HEK293 (cell line): ENCODE data around the gene TYW5.

Experiments used
- CTCF ChIP-seq: fragments of 450-650 bp; formaldehyde crosslinking; IDR thresholded peaks from 2 replicates; pipeline ENCODE4 v1.5.1; 2016; ENCODE audit warnings: missing biosample characterization, missing genetic modification characterization
- GLIS1 ChIP-seq: fragments of 450-650 bp; formaldehyde crosslinking; IDR thresholded peaks from 2 replicates; pipeline ENCODE4 v1.5.1; 2016; ENCODE audit warnings: missing biosample characterization, missing genetic modification characterization
- OVOL3 ChIP-seq: fragments of 450-650 bp; formaldehyde crosslinking; IDR thresholded peaks from 2 replicates; pipeline ENCODE4 v1.5.1; 2016; ENCODE audit warnings: missing biosample characterization, missing genetic modification characterization
- WT1 ChIP-seq: fragments of 450-650 bp; formaldehyde crosslinking; IDR thresholded peaks from 2 replicates; pipeline ENCODE4 v1.5.1; 2016; ENCODE audit warnings: missing biosample characterization, missing genetic modification characterization
- ZBTB20 ChIP-seq: fragments of 450-650 bp; formaldehyde crosslinking; IDR thresholded peaks from 2 replicates; pipeline ENCODE4 v1.5.1; 2016; ENCODE audit warnings: missing biosample characterization, missing genetic modification characterization
- ZBTB6 ChIP-seq: fragments of 450-650 bp; formaldehyde crosslinking; IDR thresholded peaks from 2 replicates; pipeline ENCODE4 v1.5.1; 2017; ENCODE audit warnings: missing biosample characterization, missing genetic modification characterization
- ZNF146 ChIP-seq: fragments of 450-650 bp; formaldehyde crosslinking; IDR thresholded peaks from 2 replicates; pipeline ENCODE4 v1.5.1; 2016; ENCODE audit warnings: missing biosample characterization, missing genetic modification characterization
- ZNF18 ChIP-seq: fragments of 450-650 bp; formaldehyde crosslinking; IDR thresholded peaks from 2 replicates; pipeline ENCODE4 v1.5.1; 2016; ENCODE audit warnings: missing biosample characterization, missing genetic modification characterization
- ZNF202 ChIP-seq: fragments of 450-650 bp; formaldehyde crosslinking; IDR thresholded peaks from 2 replicates; pipeline ENCODE4 v1.5.1; 2016; ENCODE audit warnings: missing biosample characterization, missing genetic modification characterization, borderline replicate concordance
- ZNF223 ChIP-seq: fragments of 450-650 bp; formaldehyde crosslinking; IDR thresholded peaks from 2 replicates; pipeline ENCODE4 v1.5.1; 2016; ENCODE audit warnings: missing biosample characterization, missing genetic modification characterization
- ZNF23 ChIP-seq: fragments of 450-650 bp; formaldehyde crosslinking; IDR thresholded peaks from 2 replicates; pipeline ENCODE4 v1.5.1; 2016; ENCODE audit warnings: missing biosample characterization, missing genetic modification characterization, borderline replicate concordance
- ZNF280C ChIP-seq: fragments of 450-650 bp; formaldehyde crosslinking; IDR thresholded peaks from 2 replicates; pipeline ENCODE4 v1.5.1; 2016; ENCODE audit warnings: missing biosample characterization, missing genetic modification characterization
- ZNF335 ChIP-seq: fragments of 450-650 bp; formaldehyde crosslinking; conservative IDR thresholded peaks from 2 replicates; pipeline ENCODE4 v1.5.1; 2016; ENCODE audit warnings: missing biosample characterization, missing genetic modification characterization
- ZNF37A ChIP-seq: fragments of 450-650 bp; IDR thresholded peaks from 2 replicates; pipeline ENCODE4 v1.5.1; 2018; ENCODE audit warnings: missing biosample characterization, missing genetic modification characterization
- ZNF521 ChIP-seq: fragments of 450-650 bp; formaldehyde crosslinking; IDR thresholded peaks from 2 replicates; pipeline ENCODE4 v1.5.1; 2017; ENCODE audit warnings: missing biosample characterization, mild to moderate bottlenecking, missing genetic modification characterization
- ZNF561 ChIP-seq: fragments of 450-650 bp; IDR thresholded peaks from 2 replicates; pipeline ENCODE4 v1.5.1; 2018; ENCODE audit warnings: missing biosample characterization, missing genetic modification characterization, borderline replicate concordance
- ZNF571 ChIP-seq: fragments of 450-650 bp; formaldehyde crosslinking; IDR thresholded peaks from 2 replicates; pipeline ENCODE4 v1.5.0; 2017; ENCODE audit warnings: missing biosample characterization, missing genetic modification characterization
- ZNF580 ChIP-seq: fragments of 450-650 bp; formaldehyde crosslinking; IDR thresholded peaks from 2 replicates; pipeline ENCODE4 v1.5.1; 2016; ENCODE audit warnings: missing biosample characterization, missing genetic modification characterization
- ZNF585B ChIP-seq: fragments of 450-650 bp; formaldehyde crosslinking; IDR thresholded peaks from 2 replicates; pipeline ENCODE4 v1.5.1; 2016; ENCODE audit warnings: missing biosample characterization, missing genetic modification characterization
- ZNF600 ChIP-seq: fragments of 450-650 bp; formaldehyde crosslinking; IDR thresholded peaks from 2 replicates; pipeline ENCODE4 v1.5.1; 2016; ENCODE audit warnings: missing biosample characterization, missing genetic modification characterization
- ZNF670 ChIP-seq: fragments of 450-650 bp; formaldehyde crosslinking; IDR thresholded peaks from 2 replicates; pipeline ENCODE4 v1.5.1; 2016; ENCODE audit warnings: missing biosample characterization, missing genetic modification characterization, low read depth
- ZNF677 ChIP-seq: fragments of 450-650 bp; IDR thresholded peaks from 2 replicates; pipeline ENCODE4 v1.5.0; 2018; ENCODE audit warnings: missing biosample characterization, mild to moderate bottlenecking, missing genetic modification characterization, moderate library complexity
- ZNF701 ChIP-seq: fragments of 450-650 bp; formaldehyde crosslinking; IDR thresholded peaks from 2 replicates; pipeline ENCODE4 v1.5.1; 2016; ENCODE audit warnings: missing biosample characterization, missing genetic modification characterization
- ZNF791 ChIP-seq: fragments of 450-650 bp; formaldehyde crosslinking; IDR thresholded peaks from 2 replicates; pipeline ENCODE4 v1.5.1; 2016; ENCODE audit warnings: missing biosample characterization, missing genetic modification characterization
- TF ChIP-seq, protein P1 (sequence below): fragments of 450-650 bp; formaldehyde crosslinking; conservative IDR thresholded peaks from 2 replicates; pipeline ENCODE4 v1.5.1; 2016; ENCODE audit warnings: low read depth, missing biosample characterization, missing genetic modification characterization
- TF ChIP-seq, protein P2 (sequence below): fragments of 450-650 bp; formaldehyde crosslinking; IDR thresholded peaks from 2 replicates; pipeline ENCODE4 v1.5.1; 2016; ENCODE audit warnings: missing biosample characterization, missing genetic modification characterization

Gene TYW5

GRCh38 chr2:199955339-199956061, at the start of gene TYW5, which contains the start of gene MAIP1 (continued):
- TF ChIP-seq, protein P1, sequence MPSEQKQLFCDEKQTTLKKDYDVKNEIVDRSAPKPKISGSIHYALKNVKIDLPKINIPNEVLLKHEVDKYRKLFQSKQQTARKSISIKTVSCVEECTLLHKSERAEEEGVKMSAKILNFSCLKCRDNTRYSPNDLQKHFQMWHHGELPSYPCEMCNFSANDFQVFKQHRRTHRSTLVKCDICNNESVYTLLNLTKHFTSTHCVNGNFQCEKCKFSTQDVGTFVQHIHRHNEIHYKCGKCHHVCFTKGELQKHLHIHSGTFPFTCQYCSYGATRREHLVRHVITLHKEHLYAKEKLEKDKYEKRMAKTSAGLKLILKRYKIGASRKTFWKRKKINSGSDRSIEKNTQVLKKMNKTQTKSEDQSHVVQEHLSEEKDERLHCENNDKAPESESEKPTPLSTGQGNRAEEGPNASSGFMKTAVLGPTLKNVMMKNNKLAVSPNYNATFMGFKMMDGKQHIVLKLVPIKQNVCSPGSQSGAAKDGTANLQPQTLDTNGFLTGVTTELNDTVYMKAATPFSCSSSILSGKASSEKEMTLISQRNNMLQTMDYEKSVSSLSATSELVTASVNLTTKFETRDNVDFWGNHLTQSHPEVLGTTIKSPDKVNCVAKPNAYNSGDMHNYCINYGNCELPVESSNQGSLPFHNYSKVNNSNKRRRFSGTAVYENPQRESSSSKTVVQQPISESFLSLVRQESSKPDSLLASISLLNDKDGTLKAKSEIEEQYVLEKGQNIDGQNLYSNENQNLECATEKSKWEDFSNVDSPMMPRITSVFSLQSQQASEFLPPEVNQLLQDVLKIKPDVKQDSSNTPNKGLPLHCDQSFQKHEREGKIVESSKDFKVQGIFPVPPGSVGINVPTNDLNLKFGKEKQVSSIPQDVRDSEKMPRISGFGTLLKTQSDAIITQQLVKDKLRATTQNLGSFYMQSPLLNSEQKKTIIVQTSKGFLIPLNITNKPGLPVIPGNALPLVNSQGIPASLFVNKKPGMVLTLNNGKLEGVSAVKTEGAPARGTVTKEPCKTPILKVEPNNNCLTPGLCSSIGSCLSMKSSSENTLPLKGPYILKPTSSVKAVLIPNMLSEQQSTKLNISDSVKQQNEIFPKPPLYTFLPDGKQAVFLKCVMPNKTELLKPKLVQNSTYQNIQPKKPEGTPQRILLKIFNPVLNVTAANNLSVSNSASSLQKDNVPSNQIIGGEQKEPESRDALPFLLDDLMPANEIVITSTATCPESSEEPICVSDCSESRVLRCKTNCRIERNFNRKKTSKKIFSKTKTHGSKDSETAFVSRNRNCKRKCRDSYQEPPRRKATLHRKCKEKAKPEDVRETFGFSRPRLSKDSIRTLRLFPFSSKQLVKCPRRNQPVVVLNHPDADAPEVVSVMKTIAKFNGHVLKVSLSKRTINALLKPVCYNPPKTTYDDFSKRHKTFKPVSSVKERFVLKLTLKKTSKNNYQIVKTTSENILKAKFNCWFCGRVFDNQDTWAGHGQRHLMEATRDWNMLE (tag by site-specific recombination), result peak; percentile 64; the same call in 1 of the 2 replicates
- TF ChIP-seq, protein P2, sequence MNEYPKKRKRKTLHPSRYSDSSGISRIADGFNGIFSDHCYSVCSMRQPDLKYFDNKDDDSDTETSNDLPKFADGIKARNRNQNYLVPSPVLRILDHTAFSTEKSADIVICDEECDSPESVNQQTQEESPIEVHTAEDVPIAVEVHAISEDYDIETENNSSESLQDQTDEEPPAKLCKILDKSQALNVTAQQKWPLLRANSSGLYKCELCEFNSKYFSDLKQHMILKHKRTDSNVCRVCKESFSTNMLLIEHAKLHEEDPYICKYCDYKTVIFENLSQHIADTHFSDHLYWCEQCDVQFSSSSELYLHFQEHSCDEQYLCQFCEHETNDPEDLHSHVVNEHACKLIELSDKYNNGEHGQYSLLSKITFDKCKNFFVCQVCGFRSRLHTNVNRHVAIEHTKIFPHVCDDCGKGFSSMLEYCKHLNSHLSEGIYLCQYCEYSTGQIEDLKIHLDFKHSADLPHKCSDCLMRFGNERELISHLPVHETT (tag by site-specific recombination), result peak; percentile 52; the same call in 1 of the 2 replicates
- 0 out of 2 replicates have a peak, but pooled peaks have one; percentile 8 for TF ChIP-seq ZNF585B (tag by site-specific recombination)
- 0 out of 2 replicates have a peak, but pooled peaks have one; percentile 12 for TF ChIP-seq ZNF23 (tag by site-specific recombination)
- peak; percentile 84 for TF ChIP-seq ZBTB20 (tag by site-specific recombination)
- TF ChIP-seq ZNF335 (tag by site-specific recombination), result peak; percentile 79
- no peak for TF ChIP-seq ZNF37A (tag by site-specific recombination)
- TF ChIP-seq ZNF223 (tag by site-specific recombination), result 0 out of 2 replicates have a peak, but pooled peaks have one; percentile 32
- no peak for TF ChIP-seq ZNF202
- TF ChIP-seq ZNF280C (tag by site-specific recombination), result no peak
- TF ChIP-seq ZNF18 (tag by site-specific recombination), result peak; percentile 80
- TF ChIP-seq WT1, result no peak
- no peak; the same call in 1 of the 2 replicates for TF ChIP-seq ZNF146 (tag by site-specific recombination)
- TF ChIP-seq ZNF521 (tag by site-specific recombination), result no peak
- peak; percentile 88 for TF ChIP-seq ZNF561 (tag by site-specific recombination)
- no peak for TF ChIP-seq ZNF571
- no peak for TF ChIP-seq ZBTB6
- TF ChIP-seq ZNF791, result no peak
- TF ChIP-seq ZNF677 (tag by site-specific recombination), result no peak
- TF ChIP-seq CTCF, result peak; percentile 82; the same call in 1 of the 2 replicates
- TF ChIP-seq OVOL3 (tag by site-specific recombination), result no peak
- TF ChIP-seq ZNF600 (tag by site-specific recombination), result peak; percentile 86; the same call in 1 of the 2 replicates
- no peak for TF ChIP-seq ZNF701 (tag by site-specific recombination)
- no peak for TF ChIP-seq ZNF670 (tag by site-specific recombination)
- TF ChIP-seq ZNF580 (tag by site-specific recombination), result peak; percentile 91
- no peak for TF ChIP-seq GLIS1
